HepG2 (cell line): ENCODE data around the gene S100A12. TPM values are rescaled to one million over a fixed set of nuclear protein-coding genes. Genes with fewer than 3 reads are reported as not detected.

Experiments used
- ATAC-seq: fragments of 200-7000 bp; cut with Tn5 transposase; 3 replicates; pipeline ENCODE4 v1.9.1; 2020; ENCODE audit warnings: mild to moderate bottlenecking, moderate library complexity
- BruUV-seq: library from RNA; stranded (reverse); fragments of 400-500 nt; replicated peaks from 2 replicates; lab custom pipeline; 2021; lab: Mats Ljungman, UMichigan
- CTCF ChIA-PET: fragments of 300-600 bp; formaldehyde crosslinking; extraction: SDS; loops from one replicate; lab custom pipeline; 2021; ENCODE audit warnings: low total read pairs, inconsistent platforms, low intra/inter-chr PET ratio; lab: Yijun Ruan, JAX
- POLR2A ChIA-PET: fragments of 350-600 bp; sonication (Branson Sonifier 250); formaldehyde crosslinking; loops from one replicate; lab custom pipeline; 2020; ENCODE audit warnings: antibody characterized with exemption, inconsistent platforms; lab: Yijun Ruan, JAX
- DNase-seq: peaks from one replicate; pipeline ENCODE4 v3.0.0-alpha.2; 2015; ENCODE audit warnings: low spot score
- FAIRE-seq: peaks from 3 replicates; lab custom pipeline; 2011; peaks lifted over from hg19 to GRCh38; lab: Jason Lieb, UNC
- H2AFZ ChIP-seq: one replicate; pipeline ENCODE4 v1.6.1; 2011; ENCODE audit warnings: low read length, inconsistent platforms
- H3K27ac ChIP-seq: fragments of 300-600 bp; 3 replicates; pipeline ENCODE4 v1.8.0; 2011; ENCODE audit warnings: mixed run types, mild to moderate bottlenecking, mixed read lengths, low read length, inconsistent platforms; ENCODE audit not compliant: insufficient read depth; ENCODE audit errors: extremely low read length
- H3K27me3 ChIP-seq, 2 experiments: fragments of 200-600 bp in 1 of 2; 2 replicates in 1 of 2; 3 replicates in 1 of 2; pipeline versions ENCODE4 v1.6.0 to v1.8.0; 2011; ENCODE audit warnings: low read length in 2 of 2, mild to moderate bottlenecking in 2 of 2, moderate library complexity in 2 of 2, inconsistent platforms in 1 of 2; ENCODE audit not compliant: insufficient read depth in 2 of 2, control insufficient read depth in 1 of 2
- H3K36me3 ChIP-seq, 2 experiments: fragments of 200-600 bp in 1 of 2; replicated peaks in 1 of 2; 2 replicates in 1 of 2; 3 replicates in 1 of 2; pipeline versions ENCODE4 v1.5.1 to v1.8.0; 2011; ENCODE audit warnings: low read length in 2 of 2, inconsistent platforms in 1 of 2; ENCODE audit not compliant: insufficient read depth in 2 of 2, control insufficient read depth in 1 of 2
- H3K4me1 ChIP-seq: 2 replicates; pipeline ENCODE4 v1.5.1; 2012; ENCODE audit warnings: low read length, inconsistent platforms; ENCODE audit not compliant: insufficient read depth
- H3K4me2 ChIP-seq: 2 replicates; pipeline ENCODE4 v1.6.0; 2011; ENCODE audit warnings: low read depth, low read length, inconsistent platforms
- H3K4me3 ChIP-seq, 3 experiments: fragments of 200-600 bp in 1 of 3; sonication (generic), shearing (Covaris generic) in 1 of 3; replicated peaks in 1 of 3; 2 replicates each; pipeline ENCODE4 v1.5.1; 2011 to 2016; ENCODE audit warnings: low read length in 3 of 3, inconsistent platforms in 2 of 3, low read depth in 2 of 3, mild to moderate bottlenecking in 2 of 3, control low read depth in 1 of 3, mixed read lengths in 1 of 3; ENCODE audit not compliant: insufficient read depth in 1 of 3
- H3K79me2 ChIP-seq: one replicate; pipeline ENCODE4 v1.6.1; 2011; ENCODE audit warnings: low read length, inconsistent platforms; ENCODE audit not compliant: insufficient read depth
- H3K9ac ChIP-seq: 2 replicates; pipeline ENCODE4 v1.6.0; 2011; ENCODE audit warnings: mild to moderate bottlenecking, low read depth, low read length, inconsistent platforms; ENCODE audit not compliant: insufficient read depth
- H3K9me3 ChIP-seq: 2 replicates; pipeline ENCODE4 v1.5.1; 2012; ENCODE audit warnings: mild to moderate bottlenecking, low read length
- H4K20me1 ChIP-seq: 2 replicates; pipeline ENCODE4 v1.6.0; 2011; ENCODE audit warnings: inconsistent platforms, mild to moderate bottlenecking, low read length, moderate library complexity; ENCODE audit not compliant: insufficient read depth
- HBP1 ChIP-seq: IDR thresholded peaks from 2 replicates; pipeline ENCODE4 v1.6.1; 2016; ENCODE audit warnings: low read depth, control low read depth
- JDP2 ChIP-seq: sonication (generic); formaldehyde crosslinking; IDR thresholded peaks from 2 replicates; pipeline ENCODE4 v1.8.1; 2022; ENCODE audit warnings: missing genetic modification reagents, borderline replicate concordance
- KMT2A ChIP-seq: sonication (generic); formaldehyde crosslinking; IDR thresholded peaks from 2 replicates; pipeline ENCODE4 v1.4.0; 2020; ENCODE audit warnings: missing genetic modification reagents
- SIN3A ChIP-seq: IDR thresholded peaks from 2 replicates; pipeline ENCODE4 v1.6.1; 2011; ENCODE audit warnings: low read depth, mild to moderate bottlenecking, control low read depth, low read length, borderline replicate concordance
- ZNF331 ChIP-seq: sonication (generic); formaldehyde crosslinking; IDR thresholded peaks from 2 replicates; pipeline ENCODE4 v1.4.0; 2020; ENCODE audit warnings: missing genetic modification reagents
- ZNF512B ChIP-seq: sonication (generic); formaldehyde crosslinking; IDR thresholded peaks from 2 replicates; pipeline ENCODE4 v1.5.1; 2020; ENCODE audit warnings: missing genetic modification reagents, mild to moderate bottlenecking, borderline replicate concordance
- ZNF720 ChIP-seq: sonication (generic); formaldehyde crosslinking; IDR thresholded peaks from 2 replicates; pipeline ENCODE4 v1.4.0; 2020; ENCODE audit warnings: missing genetic modification reagents
- ZSCAN30 ChIP-seq: sonication (generic); formaldehyde crosslinking; IDR thresholded peaks from 2 replicates; pipeline ENCODE4 v1.5.0; 2020; ENCODE audit warnings: mild to moderate bottlenecking, missing genetic modification reagents
- ZUFSP ChIP-seq: sonication (generic); formaldehyde crosslinking; IDR thresholded peaks from 2 replicates; pipeline ENCODE4 v1.9.0; 2021; ENCODE audit warnings: missing genetic modification reagents, mild to moderate bottlenecking, borderline replicate concordance
- WGBS: methylation state at CpG from one replicate; pipeline ENCODE4 v1.1.6; 2017; ENCODE audit warnings: low lambda C conversion rate; 5-methylcytosine and 5-hydroxymethylcytosine counted together
- in situ Hi-C: cut with HindIII; loops from 2 replicates; pipeline ENCODE4 v1.10.0; 2017; ENCODE audit warnings: low pct_unique_long_range_greater_than_20kb; ENCODE audit not compliant: extremely low pct_ligation_motif_present
- intact Hi-C: fragments of 100-400 bp; cut with micrococcal nuclease; formaldehyde crosslinking; loops from one replicate; pipeline ENCODE4 v1.10.0; 2022; ENCODE audit not compliant: unreplicated experiment
- polyA plus RNA-seq, 8 experiments: library from polyadenylated mRNA; depleted of rRNA in 3 of 8; stranded (reverse) in 7 of 8; unstranded in 1 of 8; fragments of >200 nt; fragmentation: Illumina TruSeq in 4 of 8; extraction: Trizol in 4 of 8; gene quantifications; 2 replicates each; pipeline versions ENCODE4 v1.2.1 to v1.2.3, GENCODE V29; 2011 to 2016; ENCODE audit warnings: low read depth in 4 of 8, missing spikeins in 1 of 8, mixed read lengths in 1 of 8; ENCODE audit not compliant: insufficient read depth in 1 of 8
- total RNA-seq, 5 experiments: library from RNA; depleted of rRNA; stranded (reverse); fragments of >200 nt; fragmentation: Illumina TruSeq; extraction: Trizol; gene quantifications; 2 replicates each; pipeline ENCODE4 v1.2.3, GENCODE V29; 2016; ENCODE audit warnings: low read depth in 1 of 5

The S100A12 gene
- total and polyA plus RNA-seq, 2 of the 13 experiments (the other 11 are each of a cell fraction or from before 2014, with no cell fraction given): not detected

DNA sequence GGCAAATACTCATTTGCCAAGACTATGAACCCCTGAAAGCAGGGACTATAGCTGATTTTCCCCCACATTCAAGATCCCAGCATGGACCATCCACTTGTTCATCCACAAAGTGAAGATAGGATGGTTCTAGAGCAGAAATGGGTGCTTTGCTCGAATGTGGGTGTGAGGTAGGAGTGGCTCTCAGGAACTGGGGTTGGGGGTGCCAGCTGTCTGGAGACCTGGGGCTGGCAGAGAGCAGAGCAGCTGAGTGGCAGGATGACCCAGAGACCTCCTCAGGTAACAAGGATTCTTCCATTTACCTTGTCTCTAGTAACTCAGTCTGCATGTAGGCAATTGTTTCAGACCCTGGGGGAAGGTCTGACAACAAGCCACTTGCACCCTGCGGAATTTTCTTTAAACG lies 11.8 kb downstream of the S100A12 start:
- Histone ChIP-seq H3K79me2 (no peaks in the 10 kb centered on the region), H3K4me2 (no peak overlapping the region), H3K27ac (no peak overlapping the region), H3K27me3 (peaks cover 1 to 5% of the 10 kb centered on the region in 2 experiments; a peak in 1 of 5 replicates), H2AFZ (no peak overlapping the region), H3K4me3 (no peak overlapping the region), H3K9ac (no peak overlapping the region), H3K36me3 (no peaks in the 10 kb centered on the region), H3K9me3 (no peaks in the 10 kb centered on the region), H3K4me1 (no peaks in the 10 kb centered on the region), H4K20me1 (no peaks in the 10 kb centered on the region)
- ChIA-PET CTCF (no interaction called here), POLR2A (no interaction called here)
- DNase-seq: no peak
- ATAC-seq: no peak
- no TSS peak for BruUV-seq
- no peak for FAIRE-seq
- 2% methylated on average over 3 of the region's 3 CpGs for WGBS
- in situ Hi-C loops: no loop called here
- TF ChIP-seq JDP2 (CRISPR knock-in tag) (no peak), ZNF512B (CRISPR knock-in tag) (no peak), HBP1 (CRISPR knock-in tag) (no peak), ZUFSP (no peak), ZSCAN30 (CRISPR knock-in tag) (no peak), KMT2A (no peak), ZNF720 (CRISPR knock-in tag) (no peak), SIN3A (no peak), ZNF331 (CRISPR knock-in tag) (no peak)
- intact Hi-C loops: no loop called here
